Erythroblast (primary cell): ENCODE measurements around the gene NFIA.

ENCODE experiments used
- GATA1 ChIP-seq: IDR thresholded peaks from 2 replicates; pipeline ENCODE4 v1.6.1; 2011; ENCODE audit warnings: low read depth, mild to moderate bottlenecking, control low read depth, low read length, moderate library complexity
- POLR2A ChIP-seq: IDR thresholded peaks from 2 replicates; pipeline ENCODE4 v1.6.1; 2011; ENCODE audit warnings: mild to moderate bottlenecking, low read length

DNA sequence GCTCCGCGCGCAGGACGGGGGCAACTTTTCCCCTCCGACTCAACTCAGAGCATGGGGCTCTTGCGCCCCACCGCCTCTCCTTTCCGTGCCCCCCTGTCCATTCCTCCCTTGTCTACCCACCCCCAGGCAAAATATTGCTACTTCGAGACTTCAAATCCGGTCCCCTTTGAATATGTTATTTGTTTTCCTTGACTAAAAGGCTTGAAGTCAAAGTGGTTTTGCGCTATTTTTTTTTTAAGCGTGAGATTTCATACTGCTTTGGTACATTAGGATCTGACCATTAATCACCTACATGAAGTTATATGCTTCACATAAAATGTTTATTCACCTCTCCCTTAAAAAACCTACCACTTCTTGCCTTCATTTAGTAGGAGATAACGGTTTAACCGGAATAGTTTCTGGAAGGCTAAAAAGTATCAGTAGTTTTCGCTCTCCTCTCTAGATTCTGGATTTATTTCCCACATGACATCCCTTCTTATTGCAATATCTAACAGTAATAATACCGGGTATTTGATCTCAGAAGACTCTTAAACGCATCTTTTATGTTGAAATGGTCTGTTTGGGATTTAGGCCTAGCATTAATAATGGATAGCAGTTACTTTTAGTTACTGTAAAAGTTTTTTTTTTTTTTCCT is 1.6 kb downstream of the NFIA start:
- TF ChIP-seq POLR2A (no peak), GATA1 (no peak)
